WI38 (cell line): ENCODE measurements around the gene LRP1B.

Experiments
- H3K4me3 ChIP-seq: 2 replicates; pipeline ENCODE4 v1.5.1; 2011; ENCODE audit warnings: low read depth, mild to moderate bottlenecking, control low read depth, low read length
- CTCF ChIP-seq: IDR thresholded peaks from 2 replicates; pipeline ENCODE4 v1.5.1; 2012; ENCODE audit warnings: low read depth, mild to moderate bottlenecking, control low read depth, low read length

LRP1B gene

GRCh38 chr2:141796449-141796848 is 334.4 kb downstream of the LRP1B start:
- no peak overlapping the region for H3K4me3 ChIP-seq
- no peak for TF ChIP-seq CTCF

GRCh38 chr2:141791521-141791920 is 339.3 kb downstream of the LRP1B start:
- H3K4me3 ChIP-seq: no peak overlapping the region
- TF ChIP-seq CTCF: no peak

- H3K4me3 ChIP-seq: no peak overlapping the region
- TF ChIP-seq CTCF: no peak
Measured at GRCh38 chr2:141782574-141782973, 348.2 kb downstream of the LRP1B start.

GRCh38 chr2:141778315-141778835 is 352.4 kb downstream of the LRP1B start:
- no peak for TF ChIP-seq CTCF
- H3K4me3 ChIP-seq: no peak overlapping the region

- no peak for TF ChIP-seq CTCF
- H3K4me3 ChIP-seq: no peak overlapping the region
Measured at GRCh38 chr2:141770530-141770929, 360.3 kb downstream of the LRP1B start.

- H3K4me3 ChIP-seq: no peak overlapping the region
- no peak for TF ChIP-seq CTCF
Measured at GRCh38 chr2:141767691-141768090, 363.1 kb downstream of the LRP1B start.

GRCh38 chr2:141767051-141767450 is 363.8 kb downstream of the LRP1B start:
- TF ChIP-seq CTCF: no peak

More at GRCh38 chr2:141767051-141767450, 363.8 kb downstream of the LRP1B start:
- H3K4me3 ChIP-seq: no peak overlapping the region
